ENCODE measurements around the gene TUBA3D. TPM values are rescaled to one million over a fixed set of nuclear protein-coding genes. Genes with fewer than 3 reads are reported as not detected.
"Not testable (repeated sequence)": the region's sequence is repeated elsewhere in the genome, so short reads cannot be mapped to it uniquely, and the experiment has no call there.

The TUBA3D gene
- total RNA-seq, 2 experiments from 2014 or later, result not detected

DNA sequence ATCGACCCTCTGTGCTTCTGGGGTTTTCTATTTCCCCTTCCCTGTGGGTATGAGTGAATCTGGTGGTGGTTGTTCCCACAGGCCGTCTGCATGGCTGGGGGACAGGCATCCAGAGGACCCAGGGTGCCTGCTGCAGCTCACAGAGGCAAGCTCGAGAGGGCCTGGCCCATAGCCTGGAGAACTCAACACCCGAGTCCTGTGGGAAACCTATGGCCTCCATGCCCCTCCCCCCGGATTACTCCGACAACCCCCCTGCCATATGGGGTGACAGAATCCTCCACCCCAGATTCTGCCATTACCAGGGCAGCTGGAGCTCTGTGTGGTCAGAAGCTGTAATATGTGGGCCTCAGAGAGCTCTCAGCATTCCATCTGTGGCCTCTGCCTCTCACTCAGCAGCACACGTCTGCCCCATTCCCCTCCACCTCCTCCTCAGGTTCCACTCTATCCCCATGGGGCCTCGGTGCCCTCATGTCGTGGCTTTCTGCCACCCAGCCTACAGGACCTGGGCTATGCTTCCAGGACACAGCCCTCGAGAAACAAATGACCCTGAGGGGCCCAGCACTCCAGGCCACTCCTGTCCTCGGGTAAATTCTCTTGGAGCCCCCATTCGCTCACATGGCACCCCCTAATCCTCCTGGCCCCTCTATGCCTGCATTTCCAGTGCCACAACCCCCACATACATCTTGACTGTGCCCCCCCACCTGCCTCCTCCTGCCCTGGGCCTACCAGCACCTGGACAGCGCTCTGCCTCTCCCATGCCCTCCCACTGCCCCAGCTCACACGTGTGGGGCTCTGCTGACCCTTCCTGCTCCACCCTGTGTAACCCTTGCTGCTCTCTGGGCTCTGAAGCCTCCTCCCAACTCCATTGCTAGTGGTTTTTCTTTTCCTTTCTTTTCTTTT lies 12.6 kb downstream of the TUBA3D start:
- Mint-ChIP-seq H3K4me3 (no peak overlapping the region), H3K27me3 (no peaks in the 10 kb centered on the region), H3K4me1 (ENCODE audit: low read depth) (peaks cover 17% of the 10 kb centered on the region), H3K36me3 (ENCODE audit: low read depth) (peaks cover 27% of the 10 kb centered on the region), H3K9me3 (no peaks in the 10 kb centered on the region), H3K27ac (no peak overlapping the region)
- CTCF ChIA-PET, result interaction anchor here (0.6 kb wide), 1 partner anchor 76 kb away, joined by 4 read pairs; no protein-coding TSS in a partner anchor
- ATAC-seq (ENCODE audit: poor library complexity) (no peak), DNase-seq (peak in 1 of 14 experiments; percentile 29)
- Histone ChIP-seq H3K27me3 (ENCODE audit: control insufficient read depth in 1 of 2, insufficient read depth in 2 of 2, low read length in 2 of 2) (no peaks in the 10 kb centered on the region), H3K4me3 (ENCODE audit: low read length) (no peak overlapping the region), H3K27ac (ENCODE audit: low read depth in 1 of 2, low read length in 2 of 2) (no peak overlapping the region), H3K36me3 (ENCODE audit: insufficient read depth, low read length) (peaks cover 10% of the 10 kb centered on the region), H3K4me1 (ENCODE audit: insufficient read depth, low read length) (peaks cover 32% of the 10 kb centered on the region), H3K9me3 (ENCODE audit: control insufficient read depth in 1 of 2, insufficient read depth in 1 of 2, low read length in 2 of 2) (no peaks in the 10 kb centered on the region)
- intact Hi-C loops (cut with DNase I, micrococcal nuclease), result no loop called here
- POLR2A ChIA-PET, result no interaction called here
- TF ChIP-seq, protein P1, sequence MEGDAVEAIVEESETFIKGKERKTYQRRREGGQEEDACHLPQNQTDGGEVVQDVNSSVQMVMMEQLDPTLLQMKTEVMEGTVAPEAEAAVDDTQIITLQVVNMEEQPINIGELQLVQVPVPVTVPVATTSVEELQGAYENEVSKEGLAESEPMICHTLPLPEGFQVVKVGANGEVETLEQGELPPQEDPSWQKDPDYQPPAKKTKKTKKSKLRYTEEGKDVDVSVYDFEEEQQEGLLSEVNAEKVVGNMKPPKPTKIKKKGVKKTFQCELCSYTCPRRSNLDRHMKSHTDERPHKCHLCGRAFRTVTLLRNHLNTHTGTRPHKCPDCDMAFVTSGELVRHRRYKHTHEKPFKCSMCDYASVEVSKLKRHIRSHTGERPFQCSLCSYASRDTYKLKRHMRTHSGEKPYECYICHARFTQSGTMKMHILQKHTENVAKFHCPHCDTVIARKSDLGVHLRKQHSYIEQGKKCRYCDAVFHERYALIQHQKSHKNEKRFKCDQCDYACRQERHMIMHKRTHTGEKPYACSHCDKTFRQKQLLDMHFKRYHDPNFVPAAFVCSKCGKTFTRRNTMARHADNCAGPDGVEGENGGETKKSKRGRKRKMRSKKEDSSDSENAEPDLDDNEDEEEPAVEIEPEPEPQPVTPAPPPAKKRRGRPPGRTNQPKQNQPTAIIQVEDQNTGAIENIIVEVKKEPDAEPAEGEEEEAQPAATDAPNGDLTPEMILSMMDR (IDR thresholded peaks at IDR 0.05), result no peak

DNA sequence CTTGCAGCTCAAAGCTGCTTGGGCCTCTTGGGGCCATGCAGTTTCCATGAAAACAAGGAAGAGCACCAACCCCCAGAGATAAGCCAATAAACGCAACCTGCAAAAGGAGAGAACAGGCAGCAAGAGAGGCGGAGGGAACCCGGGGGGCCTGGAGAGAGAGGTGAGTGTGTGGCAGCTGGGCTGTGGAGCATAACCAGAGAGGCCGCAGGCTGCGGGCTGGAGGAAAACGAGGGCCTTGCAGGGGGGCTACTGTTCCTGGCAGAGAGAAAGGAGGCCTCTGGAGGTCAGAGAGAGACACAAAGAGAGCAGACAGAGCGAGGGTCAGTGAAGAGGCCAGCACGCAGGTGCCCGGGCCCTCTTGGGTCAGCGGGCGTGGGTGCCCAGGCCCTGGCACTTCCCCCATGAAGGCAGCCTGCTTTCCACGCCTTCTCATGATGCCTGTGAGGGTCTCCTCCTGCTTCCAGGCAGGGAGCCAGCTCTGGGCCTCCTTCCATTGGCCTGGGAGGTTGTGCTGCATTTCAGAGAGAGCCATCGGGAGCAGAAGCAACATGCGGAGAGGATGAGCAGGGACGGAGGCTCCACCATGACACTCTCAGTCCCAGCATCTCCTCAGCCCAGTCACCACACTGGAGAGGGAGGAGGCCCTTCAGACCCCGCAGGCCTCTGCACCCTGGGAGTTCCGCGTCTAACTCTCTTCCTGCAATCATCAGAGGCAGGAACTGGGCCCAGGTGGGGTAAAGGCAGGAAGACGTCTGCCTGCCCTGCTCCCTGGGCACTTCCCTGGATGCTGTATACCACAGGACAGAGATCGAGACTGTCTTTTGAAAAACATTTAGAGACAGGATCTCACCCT lies 14.9 kb downstream of the TUBA3D start:
- H3K27ac Mint-ChIP-seq, result peak overlapping the region; percentile 93
- peak overlapping the region in 1 of 2 donors; percentile 41 for H3K27ac ChIP-seq (ENCODE audit: low read depth in 1 of 2, low read length in 2 of 2)
- H3K9me3 Mint-ChIP-seq; CTCF ChIA-PET; H3K36me3 ChIP-seq (ENCODE audit: insufficient read depth, low read length); H3K27me3 Mint-ChIP-seq; H3K27me3 ChIP-seq (ENCODE audit: control insufficient read depth in 1 of 2, insufficient read depth in 2 of 2, low read length in 2 of 2); POLR2A ChIA-PET; H3K9me3 ChIP-seq (ENCODE audit: control insufficient read depth in 1 of 2, insufficient read depth in 1 of 2, low read length in 2 of 2): not testable (repeated sequence)
- intact Hi-C loops (cut with DNase I, micrococcal nuclease), result loop anchor here in 1 of 2 experiments (5.0 to 10.0 kb wide), 8 partner anchors 191 to 1309 kb away; partner anchors contain the start of genes FAM168B, IMP4, MZT2B and PLEKHB2
- peak overlapping the region; percentile 92 for H3K4me3 Mint-ChIP-seq
- H3K4me1 Mint-ChIP-seq (ENCODE audit: low read depth), result peaks cover 28% of the 10 kb centered on the region
- H3K4me1 ChIP-seq (ENCODE audit: insufficient read depth, low read length), result peaks cover 45% of the 10 kb centered on the region
- peaks cover 32% of the 10 kb centered on the region for H3K36me3 Mint-ChIP-seq (ENCODE audit: low read depth)
- peak overlapping the region; percentile 62 for H3K4me3 ChIP-seq (ENCODE audit: low read length)
- DNase-seq (peak in 11 of 14 experiments; percentile 7 to 56 (median 37)), ATAC-seq (ENCODE audit: poor library complexity) (peak; percentile 13)

DNA sequence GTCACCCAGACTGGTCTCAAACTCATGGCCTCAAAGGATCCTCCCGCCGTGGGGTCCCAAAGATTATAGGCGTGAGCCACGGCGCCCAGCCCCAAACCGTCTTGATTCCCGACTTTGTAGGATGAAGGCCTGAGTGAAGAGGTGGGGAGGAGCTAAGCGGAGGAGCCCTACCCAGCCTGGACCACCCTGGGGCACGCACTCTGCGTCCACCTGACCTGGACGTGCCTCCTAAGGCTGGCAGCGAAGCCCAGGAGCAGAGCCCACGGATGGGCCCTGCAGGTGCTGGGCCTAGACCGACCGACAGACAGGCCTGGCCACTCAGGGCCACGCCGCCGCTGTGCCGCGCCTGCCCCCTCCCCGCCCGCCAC lies 15.5 kb downstream of the TUBA3D start:
- H3K9me3 Mint-ChIP-seq; H3K36me3 ChIP-seq (ENCODE audit: insufficient read depth, low read length); H3K27me3 ChIP-seq (ENCODE audit: control insufficient read depth in 1 of 2, insufficient read depth in 2 of 2, low read length in 2 of 2); ATAC-seq (ENCODE audit: poor library complexity); H3K27me3 Mint-ChIP-seq; H3K9me3 ChIP-seq (ENCODE audit: control insufficient read depth in 1 of 2, insufficient read depth in 1 of 2, low read length in 2 of 2): not testable (repeated sequence)
- ChIA-PET CTCF (interaction anchor here (1.6 to 1.8 kb wide), 2 partner anchors 181 to 387 kb away, joined by 5 to 6 read pairs; partner anchors contain the start of gene PLEKHB2), POLR2A (interaction anchor here (0.9 kb wide), 1 partner anchor 191 kb away, joined by 3 read pairs; no protein-coding TSS in a partner anchor)
- Mint-ChIP-seq H3K4me3 (peak overlapping the region; percentile 92), H3K27ac (peak overlapping the region; percentile 93), H3K36me3 (ENCODE audit: low read depth) (peaks cover 34% of the 10 kb centered on the region), H3K4me1 (ENCODE audit: low read depth) (peaks cover 30% of the 10 kb centered on the region)
- peak overlapping the region in 1 of 2 donors; percentile 41 for H3K27ac ChIP-seq (ENCODE audit: low read depth in 1 of 2, low read length in 2 of 2)
- intact Hi-C loops (cut with DNase I, micrococcal nuclease), result loop anchor here in 1 of 2 experiments (5.0 to 10.0 kb wide), 8 partner anchors 191 to 1309 kb away; partner anchors contain the start of genes FAM168B, IMP4, MZT2B and PLEKHB2
- H3K4me1 ChIP-seq (ENCODE audit: insufficient read depth, low read length), result peaks cover 45% of the 10 kb centered on the region
- H3K4me3 ChIP-seq (ENCODE audit: low read length), result peak overlapping the region; percentile 62
- peak in 1 of 14 experiments; percentile 35 for DNase-seq

DNA sequence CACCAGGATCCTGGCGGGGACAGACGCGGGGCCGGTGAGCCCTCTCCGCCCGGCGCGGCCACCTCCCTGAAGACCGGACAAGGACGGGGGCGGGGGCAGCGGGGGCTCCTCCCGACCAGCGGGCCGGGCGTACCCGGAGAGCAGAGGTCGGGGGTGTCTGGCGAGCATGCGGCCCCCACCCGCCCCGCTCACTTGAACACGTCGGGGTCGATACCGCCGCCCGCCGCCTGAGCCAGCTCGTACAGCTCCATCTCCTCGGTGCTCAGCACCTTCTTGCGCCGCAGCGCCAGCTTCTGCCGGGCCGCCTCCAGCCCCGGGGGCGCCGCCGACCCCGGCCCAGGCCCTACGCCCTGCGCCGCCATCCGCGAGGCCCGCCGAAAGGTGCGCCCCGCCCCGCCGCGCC lies 16.1 kb downstream of the TUBA3D start, which contains the start of gene MZT2A:
Gene MZT2A, minus strand, starts transcription at position 383 of the 403 bp plus-strand sequence. Its CDS starts 21 bp downstream, at position 362.
- ChIA-PET POLR2A (interaction anchor here (0.9 to 2.5 kb wide), 7 partner anchors 11 to 1311 kb away, joined by 3 to 19 read pairs (median 8); partner anchors contain the start of genes CCDC74A, FAM168B, IMP4 and SMPD4), CTCF (interaction anchor here (1.0 to 1.8 kb wide), 6 partner anchors 13 to 1310 kb away, joined by 3 to 6 read pairs (median 5); partner anchors contain the start of genes CCDC74A, MZT2B, PLEKHB2 and SMPD4)
- Mint-ChIP-seq H3K4me1 (ENCODE audit: low read depth) (peaks cover 30% of the 10 kb centered on the region), H3K27ac (peak within 1 kb of the TSS; percentile 98), H3K4me3 (peak within 1 kb of the TSS; percentile 98), H3K36me3 (ENCODE audit: low read depth) (peaks cover 34% of the 10 kb centered on the region)
- H3K4me1 ChIP-seq (ENCODE audit: insufficient read depth, low read length), result peaks cover 45% of the 10 kb centered on the region
- not testable (repeated sequence) for H3K27me3 ChIP-seq (ENCODE audit: control insufficient read depth in 1 of 2, insufficient read depth in 2 of 2, low read length in 2 of 2); H3K36me3 ChIP-seq (ENCODE audit: insufficient read depth, low read length); ATAC-seq (ENCODE audit: poor library complexity); H3K27me3 Mint-ChIP-seq; H3K9me3 Mint-ChIP-seq; H3K9me3 ChIP-seq (ENCODE audit: control insufficient read depth in 1 of 2, insufficient read depth in 1 of 2, low read length in 2 of 2)
- H3K27ac ChIP-seq (ENCODE audit: low read depth in 1 of 2, low read length in 2 of 2), result peak within 1 kb of the TSS; percentile 94 to 96
- intact Hi-C loops (cut with DNase I, micrococcal nuclease), result loop anchor here in 1 of 2 experiments (2.0 to 10.0 kb wide), 9 partner anchors 37 to 1310 kb away; partner anchors contain the start of genes FAM168B, IMP4, MZT2B and PLEKHB2
- H3K4me3 ChIP-seq (ENCODE audit: low read length), result peak within 1 kb of the TSS; percentile 83
- DNase-seq, result peak in 2 of 14 experiments; percentile 18 to 81
